SK-N-SH treated with all-trans-retinoic acid at 6 μM for 48 hours (cell line): Measurements from ENCODE around the gene BLMH.

Experiments
- ISL1 ChIP-seq: fragments of 250-450 bp; sonication (Bioruptor Pico); IDR thresholded peaks from 2 replicates; pipeline ENCODE4 v2.1.2; 2022; ENCODE audit warnings: mild to moderate bottlenecking, moderate library complexity
- PATZ1 ChIP-seq: fragments of 250-450 bp; sonication (Bioruptor Pico); IDR thresholded peaks from 2 replicates; pipeline ENCODE4 v1.8.0; 2020; ENCODE audit warnings: mild to moderate bottlenecking, moderate library complexity, borderline replicate concordance
- RARB ChIP-seq: fragments of 250-450 bp; sonication (Bioruptor Pico); IDR thresholded peaks from 2 replicates; pipeline ENCODE4 v1.8.0; 2021; ENCODE audit warnings: mild to moderate bottlenecking, moderate library complexity
- TF ChIP-seq, protein P1 (sequence below): fragments of 250-450 bp; sonication (Bioruptor Pico); IDR thresholded peaks from 2 replicates; pipeline ENCODE4 v1.5.1; 2020; ENCODE audit warnings: low read depth, mild to moderate bottlenecking, moderate library complexity

DNA sequence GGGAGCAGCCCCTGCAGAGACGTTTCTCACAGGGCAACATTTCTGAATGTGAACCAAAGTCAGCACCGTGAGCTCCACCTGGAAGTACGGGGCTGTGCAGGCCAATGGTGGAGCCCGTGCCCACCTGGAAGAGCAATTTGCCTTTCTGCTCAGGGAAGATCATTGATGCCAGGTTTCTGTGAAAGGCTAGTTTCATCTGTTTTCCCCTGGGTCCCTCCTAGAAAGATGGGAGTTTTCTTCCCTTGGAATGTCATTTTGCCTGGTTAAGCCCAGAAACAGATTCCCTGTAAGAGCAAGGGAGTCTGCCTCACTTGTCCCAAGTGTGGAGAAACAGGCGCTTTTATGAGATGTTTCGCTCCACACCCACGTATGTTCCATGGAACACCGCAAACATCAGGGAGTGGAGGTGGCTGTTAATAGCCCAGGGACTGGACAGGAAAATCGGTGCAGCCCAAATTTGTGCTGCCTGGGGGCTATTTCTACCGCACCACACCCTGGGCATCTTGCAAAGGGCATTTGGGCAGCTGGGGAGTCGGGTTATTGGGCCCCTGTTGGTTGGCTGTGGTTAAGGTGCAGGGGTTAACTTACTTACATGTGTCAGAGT is 58.8 kb downstream of the BLMH start:
- TF ChIP-seq ISL1 (CRISPR knock-in tag) (no peak), PATZ1 (CRISPR knock-in tag) (no peak), RARB (CRISPR knock-in tag) (no peak)
- TF ChIP-seq, protein P1, sequence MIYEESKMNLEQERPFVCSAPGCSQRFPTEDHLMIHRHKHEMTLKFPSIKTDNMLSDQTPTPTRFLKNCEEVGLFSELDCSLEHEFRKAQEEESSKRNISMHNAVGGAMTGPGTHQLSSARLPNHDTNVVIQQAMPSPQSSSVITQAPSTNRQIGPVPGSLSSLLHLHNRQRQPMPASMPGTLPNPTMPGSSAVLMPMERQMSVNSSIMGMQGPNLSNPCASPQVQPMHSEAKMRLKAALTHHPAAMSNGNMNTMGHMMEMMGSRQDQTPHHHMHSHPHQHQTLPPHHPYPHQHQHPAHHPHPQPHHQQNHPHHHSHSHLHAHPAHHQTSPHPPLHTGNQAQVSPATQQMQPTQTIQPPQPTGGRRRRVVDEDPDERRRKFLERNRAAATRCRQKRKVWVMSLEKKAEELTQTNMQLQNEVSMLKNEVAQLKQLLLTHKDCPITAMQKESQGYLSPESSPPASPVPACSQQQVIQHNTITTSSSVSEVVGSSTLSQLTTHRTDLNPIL, result no peak
